Sigmoid colon (tissue), 4 donors: ENCODE data around the gene OTOP3.

Source experiments
- CTCF ChIP-seq, 4 experiments: fragments of 450-650 bp in 3 of 4; fragments of 200-600 bp in 1 of 4; IDR thresholded peaks; one replicate each; pipeline ENCODE4 v1.5.1; 2016 to 2019; ENCODE audit warnings: antibody characterized with exemption in 4 of 4, mild to moderate bottlenecking in 3 of 4, moderate library complexity in 2 of 4
- EP300 ChIP-seq, 4 donors: sonication (generic); formaldehyde crosslinking; IDR thresholded peaks; one replicate each; pipeline ENCODE4 v1.6.1; 2017; ENCODE audit warnings: antibody characterized with exemption in 4 of 4
- POLR2A ChIP-seq, 2 donors: fragments of 450-650 bp; IDR thresholded peaks; one replicate each; pipeline ENCODE4 v1.6.1; 2016; ENCODE audit warnings: antibody characterized with exemption in 2 of 2, mild to moderate bottlenecking in 2 of 2, moderate library complexity in 2 of 2

DNA sequence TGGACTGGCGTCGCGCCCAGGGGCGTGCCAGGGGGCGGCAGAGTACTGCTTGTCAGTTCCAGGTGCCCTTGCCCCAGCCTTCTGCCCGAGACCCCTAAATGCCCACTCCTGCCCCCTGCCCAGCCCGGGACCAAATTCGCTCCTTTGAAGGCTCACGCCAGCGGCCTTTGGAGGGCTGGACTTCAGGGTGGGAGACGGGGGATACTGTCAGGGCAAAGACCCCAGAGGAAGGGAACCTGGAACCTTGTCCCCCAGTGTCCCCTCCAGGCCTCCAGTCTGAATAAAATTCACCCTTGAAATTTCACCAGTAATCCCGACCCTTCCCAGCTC is 737 bp downstream of the OTOP3 start:
- TF ChIP-seq CTCF (IDR thresholded peaks at IDR 0.05) (no peak), POLR2A (IDR thresholded peaks at IDR 0.05) (no peak), EP300 (IDR thresholded peaks at IDR 0.05) (no peak)
